GM18907 (cell line): ENCODE data around the gene UGT1A10.

Experiments used
- ATAC-seq: cut with Tn5 transposase; IDR thresholded peaks from one replicate; pipeline ENCODE4 v1.9.1; 2021; ENCODE audit warnings: mild to moderate bottlenecking, moderate library complexity; ENCODE audit not compliant: unreplicated experiment

UGT1A10 gene

GRCh38 chr2:233801357-233802131 lies 165.3 kb downstream of the UGT1A10 start:
- ATAC-seq: no peak

- ATAC-seq: no peak
Observed at GRCh38 chr2:233802132-233802815, 166.0 kb downstream of the UGT1A10 start.

- ATAC-seq: no peak
Observed at GRCh38 chr2:233803292-233803911, 167.2 kb downstream of the UGT1A10 start.

DNA sequence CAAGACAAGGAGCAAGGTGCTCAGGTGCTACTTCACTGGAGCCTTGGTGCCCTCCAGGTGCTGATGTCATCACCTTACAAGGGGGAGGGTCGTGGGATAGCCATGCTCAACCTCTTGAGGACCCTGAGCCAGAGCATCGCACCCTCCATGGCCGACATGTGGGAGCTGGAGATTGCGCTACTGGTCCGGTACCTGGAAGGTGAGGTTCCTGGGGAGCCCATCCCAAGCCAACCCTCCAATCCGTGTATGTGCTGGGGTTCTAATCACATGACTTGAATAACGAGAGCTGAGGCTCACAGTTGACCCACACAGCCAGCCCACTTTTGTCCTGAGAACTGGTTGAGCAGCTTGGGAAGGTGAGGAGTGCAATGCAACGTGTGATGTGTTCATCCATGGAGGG lies 167.7 kb downstream of the UGT1A10 start:
- no peak for ATAC-seq

DNA sequence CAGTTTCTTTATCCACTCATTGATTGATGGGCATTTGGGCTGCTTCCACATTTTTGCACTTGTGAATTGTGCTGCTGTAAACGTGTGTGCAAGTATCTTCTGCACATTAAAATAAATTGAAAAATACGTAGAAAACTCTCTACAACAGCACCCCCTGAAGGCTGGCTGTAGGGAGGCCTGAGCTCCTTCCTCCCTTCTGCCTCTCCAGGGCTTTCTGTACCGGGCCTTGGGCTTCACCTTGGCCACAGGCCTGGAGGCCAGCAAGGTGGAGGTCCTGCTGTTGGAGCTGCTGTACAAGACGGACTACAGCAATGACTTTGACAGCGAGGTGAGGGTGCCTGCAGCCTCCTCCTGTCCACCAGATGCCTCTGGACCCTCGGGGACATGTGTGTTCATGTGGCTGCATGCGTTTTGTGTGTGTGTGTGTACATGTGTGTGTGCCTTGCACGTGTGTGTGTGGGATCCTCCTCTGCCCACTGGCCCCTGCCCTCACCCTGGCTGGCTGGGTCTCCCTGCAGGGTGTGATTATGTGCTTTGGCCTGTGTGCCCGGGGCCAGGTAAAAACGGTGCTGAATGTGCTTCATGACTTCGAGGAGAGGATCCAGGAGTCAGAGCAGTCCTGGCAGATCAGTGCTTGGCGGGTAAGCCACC lies 171.1 kb downstream of the UGT1A10 start:
- ATAC-seq: no peak

DNA sequence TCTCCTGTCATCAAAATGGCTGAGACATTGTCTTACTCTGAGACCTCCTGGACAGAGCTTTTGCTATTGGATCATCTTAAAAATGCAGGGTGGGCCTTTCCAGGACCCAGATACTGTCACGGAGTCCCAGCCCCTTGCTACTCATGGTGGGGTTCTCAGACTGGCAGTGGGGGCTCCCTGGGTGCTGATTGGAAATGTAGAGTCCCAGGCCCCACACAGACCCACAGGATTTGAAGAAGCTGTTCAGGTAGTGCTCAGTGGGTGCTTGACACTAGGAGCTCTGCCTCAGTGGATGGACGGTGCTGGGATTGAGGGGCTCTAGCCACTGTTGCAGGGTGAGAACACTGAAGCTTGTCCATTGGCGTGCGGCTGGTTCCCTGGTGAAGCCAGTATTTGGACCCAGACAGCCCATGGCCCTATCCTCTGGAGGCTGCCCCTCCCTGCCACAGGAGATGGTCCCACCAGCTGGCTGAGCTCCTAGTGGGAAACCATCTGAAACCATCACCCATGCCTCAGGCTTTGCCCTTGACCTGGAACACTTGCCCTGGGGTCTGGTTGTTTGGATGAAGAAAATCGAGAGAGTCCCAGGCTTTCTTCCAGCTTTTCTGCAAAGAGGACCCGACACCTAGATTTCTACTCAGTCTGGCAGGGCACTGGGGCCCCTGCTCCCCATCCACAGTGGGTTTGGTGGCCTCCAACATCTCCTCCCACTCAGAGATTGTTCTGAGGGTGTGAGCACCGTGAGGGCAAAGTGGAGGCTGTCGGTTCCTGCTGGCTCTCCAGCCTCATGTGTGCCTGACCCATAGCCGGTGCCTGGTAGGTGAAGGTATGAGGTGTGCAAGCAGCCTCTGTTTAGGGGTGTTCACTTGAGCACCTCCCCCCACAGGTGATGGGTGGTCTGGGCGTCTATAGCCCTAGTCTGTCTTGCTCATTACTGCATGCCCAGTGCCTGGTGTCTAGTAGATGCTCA lies 172.0 kb downstream of the UGT1A10 start:
- ATAC-seq: no peak

DNA sequence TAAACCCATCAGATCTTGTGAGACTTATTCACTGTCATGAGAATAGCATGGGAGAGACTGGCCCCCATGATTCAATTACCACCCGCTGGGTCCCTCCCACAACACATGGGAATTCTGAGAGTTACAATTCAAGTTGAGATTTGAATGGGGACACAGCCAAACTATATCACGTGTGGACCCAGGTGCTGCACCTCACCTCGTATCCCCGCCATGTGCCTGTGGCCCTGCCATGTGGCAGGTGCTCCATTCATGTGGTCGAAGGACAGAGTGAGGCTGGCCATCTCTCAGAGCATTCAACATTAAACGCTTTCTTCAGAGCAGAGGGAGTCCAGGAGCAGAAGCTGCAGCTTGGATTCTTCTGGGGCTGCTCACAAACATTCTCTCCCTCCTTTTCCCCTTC lies 174.1 kb downstream of the UGT1A10 start:
- no peak for ATAC-seq

DNA sequence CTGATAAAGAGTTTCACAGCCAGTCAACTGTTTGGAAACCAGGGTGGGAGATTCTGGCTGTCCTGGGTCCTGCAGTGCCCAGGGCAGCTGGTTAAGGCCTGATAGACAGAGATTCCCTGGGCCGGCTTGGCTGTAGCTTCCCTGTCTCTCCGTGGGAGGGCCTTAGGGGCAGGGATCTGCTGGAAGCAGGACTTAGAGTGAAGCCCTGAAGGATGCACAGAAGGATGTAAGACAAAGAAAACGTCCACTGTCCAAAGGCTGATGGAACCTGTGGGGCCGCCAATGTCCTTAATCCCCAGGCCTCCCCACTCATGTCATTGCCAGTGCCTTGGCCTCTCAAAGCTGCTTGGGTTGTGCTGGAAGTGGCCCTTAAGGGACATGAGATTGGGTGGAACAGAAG lies 174.8 kb downstream of the UGT1A10 start:
- ATAC-seq: no peak

- ATAC-seq: no peak
Observed at GRCh38 chr2:233811732-233812131, 175.5 kb downstream of the UGT1A10 start.

DNA sequence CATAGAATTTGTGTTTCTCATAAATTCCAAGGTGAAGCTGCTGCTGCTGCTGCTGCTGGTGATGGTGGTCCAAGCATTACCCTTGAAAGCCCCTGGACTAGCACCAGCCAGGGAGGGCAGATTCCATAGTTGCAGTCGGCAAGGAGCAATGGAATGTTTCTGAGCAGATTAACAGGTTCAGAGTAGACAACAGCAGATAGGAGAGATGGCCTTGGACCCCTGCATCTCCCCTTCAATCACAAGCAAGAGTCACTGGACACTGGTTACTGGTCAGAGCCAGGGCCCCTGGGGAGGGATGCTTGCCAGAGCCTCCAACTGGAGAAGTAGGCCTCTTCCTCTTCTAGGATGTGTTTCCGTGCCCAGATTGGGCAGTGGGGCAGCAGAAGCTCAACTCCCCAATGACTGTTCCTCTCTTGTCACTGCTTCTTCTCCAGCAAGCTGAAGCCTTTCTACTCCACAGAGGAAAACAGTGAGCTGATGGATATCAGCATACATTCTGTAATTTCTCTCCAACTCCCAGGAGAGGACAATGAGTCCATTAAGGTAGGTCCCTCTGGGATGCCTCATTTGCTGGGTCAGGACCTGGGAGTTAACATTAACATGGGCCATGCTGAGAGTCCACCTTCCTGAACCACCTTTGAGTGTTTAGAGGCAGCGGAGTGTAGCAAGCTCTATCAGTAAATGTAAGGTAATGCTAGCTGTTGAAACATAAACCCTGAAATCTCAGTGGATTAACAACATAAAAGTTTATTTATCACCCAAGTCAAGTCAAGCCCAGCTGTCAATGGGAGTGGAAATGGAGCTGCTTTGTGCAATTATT lies 177.2 kb downstream of the UGT1A10 start:
- ATAC-seq: no peak

DNA sequence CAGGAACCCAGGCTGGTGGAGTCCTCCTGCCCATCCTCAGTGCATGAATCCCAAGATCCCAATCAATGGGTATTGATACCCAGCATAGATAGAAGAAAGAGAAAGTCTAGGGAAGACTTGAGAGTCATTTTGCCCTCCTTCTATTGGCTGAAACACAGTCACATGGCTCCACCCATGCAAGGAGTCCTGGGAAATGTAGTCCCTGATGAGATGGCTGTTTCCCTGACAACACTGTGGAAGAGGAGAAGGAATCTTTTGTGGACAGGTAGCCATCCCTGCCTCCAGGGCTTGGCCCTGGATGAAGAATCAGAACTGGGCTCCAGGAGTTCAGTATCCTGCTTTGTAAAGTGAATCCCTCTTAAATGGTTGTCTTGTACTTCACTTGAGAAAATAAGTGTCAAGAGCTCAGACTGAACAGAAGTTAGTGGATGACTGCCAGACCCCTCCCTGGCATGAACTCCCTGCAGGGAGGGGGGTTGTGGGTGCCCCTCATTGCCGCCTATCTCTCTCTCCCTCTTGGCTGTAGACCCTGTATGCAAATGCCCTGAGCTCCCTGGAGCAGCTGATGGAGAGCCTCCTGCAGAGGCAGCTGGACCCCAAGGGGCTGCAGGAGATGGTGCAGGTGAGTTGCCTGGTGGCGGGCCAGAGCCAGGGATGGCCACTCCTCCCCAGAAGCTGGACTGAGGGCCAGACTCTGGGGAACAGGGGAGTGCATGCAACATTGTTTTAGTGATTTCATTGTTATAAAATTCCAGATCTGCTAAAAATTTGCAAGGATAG lies 178.0 kb downstream of the UGT1A10 start:
- no peak for ATAC-seq

DNA sequence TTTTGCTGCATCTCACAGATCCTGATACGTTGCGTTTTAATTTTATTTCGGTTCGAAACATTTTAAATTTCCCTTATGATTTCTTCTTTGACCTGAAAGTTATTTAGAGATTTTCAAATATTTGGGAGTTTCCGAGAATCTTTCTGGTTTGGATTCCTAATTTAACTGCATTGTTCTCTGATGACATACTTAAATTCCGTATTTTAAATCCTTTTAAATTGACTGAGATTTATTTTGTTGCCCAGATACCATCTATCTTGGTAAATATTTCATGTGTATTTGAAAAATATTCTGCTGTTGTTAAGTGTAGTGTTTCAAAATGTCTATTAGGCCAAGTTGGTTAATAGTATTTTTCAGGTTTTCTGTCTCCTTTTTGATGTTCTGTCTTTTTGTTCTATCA lies 179.6 kb downstream of the UGT1A10 start:
- ATAC-seq: no peak

DNA sequence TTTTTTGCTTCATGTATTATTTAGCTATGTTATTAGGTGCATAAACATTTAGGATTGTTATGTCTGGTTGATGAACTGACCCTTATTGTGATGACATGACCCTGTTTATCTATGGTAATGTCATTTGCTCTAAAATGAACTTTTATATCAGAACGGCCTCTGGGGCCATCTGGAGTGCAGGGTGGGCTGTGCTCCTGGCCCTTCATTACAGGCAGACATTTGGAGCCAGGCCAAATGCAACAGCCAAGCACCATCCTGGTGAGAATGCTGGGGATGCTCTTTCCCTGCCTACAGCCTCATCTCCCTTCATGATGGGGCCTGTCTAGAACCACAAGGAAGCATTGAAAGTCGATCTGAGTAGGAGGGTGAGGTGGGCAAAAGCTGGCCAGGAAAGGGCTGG lies 180.1 kb downstream of the UGT1A10 start:
- ATAC-seq: no peak

DNA sequence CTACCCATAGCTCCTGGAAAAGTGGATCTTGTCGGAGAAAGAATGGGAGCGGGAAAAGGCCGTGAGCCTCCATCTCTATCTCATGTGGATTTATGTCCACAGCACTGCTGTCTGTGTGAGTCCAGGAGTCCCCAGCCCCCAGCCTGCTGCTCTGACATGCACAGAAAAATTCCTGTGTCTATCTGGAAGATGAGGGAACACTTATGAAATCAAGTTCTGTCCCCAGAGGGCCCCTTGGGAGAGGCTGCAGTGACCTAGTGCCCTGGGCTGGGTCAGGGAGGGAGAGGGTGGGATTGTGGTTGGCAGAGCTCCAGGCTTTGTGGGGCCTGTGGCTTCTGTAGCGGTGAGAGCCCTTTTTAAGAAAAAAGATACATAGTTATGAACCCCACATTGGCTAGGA lies 180.5 kb downstream of the UGT1A10 start:
- ATAC-seq: no peak

DNA sequence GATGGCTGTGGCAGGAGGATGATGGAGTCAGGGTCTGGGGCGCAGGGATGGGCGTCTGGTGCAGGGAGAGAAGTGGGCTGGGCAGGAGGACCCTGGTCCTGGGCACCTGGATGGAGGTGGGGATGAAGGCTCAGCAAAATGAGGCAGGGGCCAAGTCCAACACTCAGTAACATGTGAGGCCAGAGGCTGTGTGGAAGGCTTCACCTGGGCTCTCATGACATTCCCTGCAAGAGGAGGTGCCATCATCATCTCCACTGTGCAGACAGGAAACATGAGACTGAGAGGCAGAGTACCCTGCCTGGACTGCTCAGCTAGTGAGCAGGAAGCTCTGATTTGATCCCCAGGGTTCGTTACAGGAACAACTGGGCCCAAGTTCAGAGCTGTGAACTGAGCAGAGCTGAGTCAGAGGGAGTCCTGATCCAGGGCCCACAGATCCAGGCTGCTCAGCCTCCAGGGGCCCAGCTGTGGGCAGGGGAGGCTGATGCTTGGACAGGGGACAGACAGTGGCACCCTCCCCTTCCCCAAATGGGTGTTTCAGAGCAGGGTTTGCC lies 181.2 kb downstream of the UGT1A10 start:
- no peak for ATAC-seq

DNA sequence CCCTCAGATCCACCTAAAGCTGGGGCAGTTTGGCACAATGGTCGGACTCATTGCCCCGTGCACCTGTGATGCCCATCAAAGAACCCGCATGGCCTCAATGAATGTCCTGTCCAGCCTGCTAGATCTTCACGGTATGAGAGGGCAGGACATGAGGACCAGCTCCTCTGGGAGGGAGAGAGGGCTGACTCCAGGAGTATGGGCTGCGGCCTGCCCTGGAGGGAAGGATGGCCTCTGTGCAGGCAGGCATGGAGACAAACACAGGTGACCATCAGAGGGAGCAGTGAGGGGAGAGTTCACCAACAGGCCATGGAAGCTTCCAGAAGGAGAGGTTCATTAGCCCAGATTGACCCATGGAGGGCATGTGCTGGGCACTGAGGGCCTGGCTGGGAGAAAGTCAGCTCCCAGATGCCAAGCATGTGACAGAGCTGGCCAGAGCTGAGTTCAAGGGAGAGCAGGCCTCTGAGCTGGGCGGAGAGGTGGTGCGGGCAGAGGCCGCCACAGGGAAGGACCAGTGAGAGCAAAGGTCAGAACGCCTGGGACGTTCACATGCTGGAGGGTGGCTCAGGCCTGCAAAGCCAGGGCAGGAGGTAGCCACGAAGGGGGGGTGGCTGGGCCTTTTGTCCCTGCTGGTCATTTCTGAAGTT lies 181.9 kb downstream of the UGT1A10 start:
- ATAC-seq: no peak

- ATAC-seq: no peak
Observed at GRCh38 chr2:233818639-233819621, 182.7 kb downstream of the UGT1A10 start.
